IMR-90 (cell line): ENCODE measurements around the gene TNF.

ENCODE experiments used
- CHD1 ChIP-seq: IDR thresholded peaks from 2 replicates; pipeline ENCODE4 v1.6.1; 2012; ENCODE audit warnings: low read depth, low read length, improper control_type of control experiment
- CTCF ChIP-seq: conservative IDR thresholded peaks from 2 replicates; pipeline ENCODE4 v1.5.1; 2012; ENCODE audit warnings: mild to moderate bottlenecking, low read depth, low read length, improper control_type of control experiment
- FOS ChIP-seq: fragments of 150-350 bp; IDR thresholded peaks from 2 replicates; pipeline ENCODE4 v1.6.1; 2016; ENCODE audit warnings: low read depth, low read length
- MAFK ChIP-seq: IDR thresholded peaks from 2 replicates; pipeline ENCODE4 v1.6.1; 2012; ENCODE audit warnings: low read depth, low read length, improper control_type of control experiment
- MAZ ChIP-seq: IDR thresholded peaks from 2 replicates; pipeline ENCODE4 v1.6.1; 2012; ENCODE audit warnings: low read depth, mild to moderate bottlenecking, low read length, improper control_type of control experiment, moderate library complexity, borderline replicate concordance
- MXI1 ChIP-seq: IDR thresholded peaks from 2 replicates; pipeline ENCODE4 v1.6.1; 2012; ENCODE audit warnings: low read depth, mild to moderate bottlenecking, low read length, moderate library complexity, borderline replicate concordance
- POLR2A ChIP-seq: IDR thresholded peaks from 2 replicates; pipeline ENCODE4 v1.6.1; 2012; ENCODE audit warnings: mild to moderate bottlenecking, low read depth, low read length
- RAD21 ChIP-seq: IDR thresholded peaks from 2 replicates; pipeline ENCODE4 v1.6.1; 2012; ENCODE audit warnings: low read length, improper control_type of control experiment
- RCOR1 ChIP-seq: IDR thresholded peaks from 2 replicates; pipeline ENCODE4 v1.6.1; 2012; ENCODE audit warnings: mild to moderate bottlenecking, low read length, improper control_type of control experiment; ENCODE audit not compliant: insufficient replicate concordance
- RFX5 ChIP-seq: IDR thresholded peaks from 2 replicates; pipeline ENCODE4 v1.8.0; 2012; ENCODE audit warnings: low read depth, mild to moderate bottlenecking, low read length, moderate library complexity

- no peak for TF ChIP-seq FOS
- TF ChIP-seq RCOR1 = no peak
- no peak for TF ChIP-seq CHD1
- no peak for TF ChIP-seq POLR2A
- no peak for TF ChIP-seq CTCF
- TF ChIP-seq MAFK = no peak
- no peak for TF ChIP-seq MXI1
- no peak for TF ChIP-seq RAD21
- no peak for TF ChIP-seq RFX5
- TF ChIP-seq MAZ = no peak
Observed at GRCh38 chr6:31548544-31548873, 26.9 kb upstream of the TNF start.
